Central memory CD8-positive, alpha-beta T cell (primary cell): ENCODE results near the gene BCDIN3D.
A peak's percentile ranks its signal among the peaks of the same experiment; 100 is the strongest.

Experiments used
- ATAC-seq: fragments of 150-1000 bp; cut with Tn5 transposase; replicated peaks from 2 replicates; pipeline ENCODE4 v1.10.0; 2022; ENCODE audit warnings: mild to moderate bottlenecking, moderate FRiP score, moderate number of reproducible peaks; ENCODE audit not compliant: poor library complexity, severe bottlenecking; ENCODE audit errors: extremely low read depth
- DNase-seq, 2 donors: peaks; one replicate each; pipeline ENCODE4 v3.0.0; 2021; ENCODE audit warnings: low spot score in 2 of 2
- H3K27ac Mint-ChIP-seq: one replicate; pipeline ENCODE4 v1.8.0; 2022; ENCODE audit warnings: low read depth, mild to moderate bottlenecking, moderate library complexity, mixed read lengths
- H3K27me3 Mint-ChIP-seq: one replicate; pipeline ENCODE4 v1.8.0; 2022; ENCODE audit warnings: mixed read lengths
- H3K36me3 Mint-ChIP-seq: one replicate; pipeline ENCODE4 v1.8.0; 2022; ENCODE audit warnings: mild to moderate bottlenecking, moderate library complexity, mixed read lengths; ENCODE audit not compliant: insufficient read depth
- H3K4me1 Mint-ChIP-seq: one replicate; pipeline ENCODE4 v1.8.0; 2022; ENCODE audit warnings: mixed read lengths
- H3K4me3 Mint-ChIP-seq: one replicate; pipeline ENCODE4 v1.8.0; 2022; ENCODE audit warnings: mild to moderate bottlenecking, moderate library complexity, mixed read lengths
- H3K9me3 Mint-ChIP-seq: one replicate; pipeline ENCODE4 v1.8.0; 2022; ENCODE audit warnings: mixed read lengths

Gene BCDIN3D

GRCh38 chr12:49794811-49795653 is 47.9 kb downstream of the BCDIN3D start:
- Mint-ChIP-seq H3K36me3 (peaks cover 7% of the 10 kb centered on the region), H3K4me1 (no peaks in the 10 kb centered on the region), H3K27ac (no peak overlapping the region), H3K4me3 (no peak overlapping the region), H3K9me3 (no peaks in the 10 kb centered on the region), H3K27me3 (no peaks in the 10 kb centered on the region)
- no peak for DNase-seq
- ATAC-seq, result no peak

DNA sequence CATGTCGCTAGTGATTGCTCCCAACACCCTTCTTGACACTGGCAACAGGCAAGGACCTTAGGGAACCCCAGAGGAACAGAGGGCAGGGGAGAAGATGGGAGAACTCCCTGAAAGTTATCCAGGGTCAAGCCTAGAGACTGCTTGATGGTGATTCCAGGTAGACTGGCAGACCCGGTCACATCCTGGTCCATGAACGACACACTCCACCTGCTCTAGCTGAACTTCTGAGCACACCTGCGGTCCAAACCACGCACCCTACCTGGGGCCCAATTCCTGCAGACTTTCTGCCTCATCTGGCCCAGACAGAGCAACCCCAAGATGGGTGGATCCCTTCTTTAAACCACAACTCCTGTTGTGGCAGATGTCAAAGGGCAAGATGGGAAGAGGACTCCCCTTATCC is 48.9 kb downstream of the BCDIN3D start:
- Mint-ChIP-seq H3K36me3 (peaks cover 4% of the 10 kb centered on the region), H3K9me3 (no peaks in the 10 kb centered on the region), H3K4me1 (no peaks in the 10 kb centered on the region), H3K4me3 (no peak overlapping the region), H3K27ac (no peak overlapping the region), H3K27me3 (no peaks in the 10 kb centered on the region)
- DNase-seq, result no peak
- no peak for ATAC-seq

GRCh38 chr12:49793620-49794019 is 49.3 kb downstream of the BCDIN3D start:
- Mint-ChIP-seq H3K4me3 (no peak overlapping the region), H3K36me3 (peaks cover 4% of the 10 kb centered on the region)

DNA sequence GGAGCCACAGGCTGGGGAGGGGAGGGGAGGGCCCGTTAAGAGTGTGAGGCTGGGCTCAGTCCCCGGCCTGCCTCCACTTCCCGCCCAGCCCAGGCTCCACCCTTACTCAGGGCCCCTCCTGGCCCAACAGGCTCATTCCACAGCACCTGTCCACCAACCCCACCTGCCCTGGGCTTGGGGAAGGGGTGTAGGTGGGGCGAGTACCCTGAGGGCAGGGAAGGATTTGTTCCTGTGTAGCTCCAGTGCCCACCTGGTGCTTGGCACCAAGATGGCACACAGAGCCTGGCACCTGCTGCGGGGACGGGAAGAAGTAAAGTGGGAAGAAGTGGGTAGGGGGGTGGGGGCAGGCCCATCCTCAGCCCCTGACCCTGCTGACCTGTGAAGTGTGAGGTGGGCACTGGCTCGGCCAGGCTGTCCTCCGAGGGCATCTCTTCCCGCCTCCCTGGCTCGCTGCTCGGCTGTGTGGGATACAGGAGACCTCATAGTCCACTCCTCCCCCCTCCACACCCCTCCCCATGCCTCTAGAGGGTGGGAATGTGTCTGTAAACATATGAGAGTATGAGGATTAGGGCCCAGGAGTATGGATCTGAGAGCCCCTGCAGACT is 49.8 kb downstream of the BCDIN3D start:
- Mint-ChIP-seq H3K9me3 (no peaks in the 10 kb centered on the region), H3K27me3 (no peaks in the 10 kb centered on the region), H3K4me3 (no peak overlapping the region), H3K4me1 (no peaks in the 10 kb centered on the region), H3K36me3 (peaks cover 4% of the 10 kb centered on the region), H3K27ac (no peak overlapping the region)
- no peak for DNase-seq
- no peak for ATAC-seq

More at GRCh38 chr12:49793620-49794019, 49.3 kb downstream of the BCDIN3D start:
- no peaks in the 10 kb centered on the region for H3K4me1 Mint-ChIP-seq
- H3K27ac Mint-ChIP-seq, result no peak overlapping the region
- no peaks in the 10 kb centered on the region for H3K9me3 Mint-ChIP-seq
- ATAC-seq (no peak), DNase-seq (no peak)
- H3K27me3 Mint-ChIP-seq, result no peaks in the 10 kb centered on the region

- Mint-ChIP-seq H3K27me3 (no peaks in the 10 kb centered on the region), H3K9me3 (peaks cover 4% of the 10 kb centered on the region), H3K4me1 (no peaks in the 10 kb centered on the region), H3K36me3 (peaks cover 4% of the 10 kb centered on the region), H3K27ac (no peak overlapping the region), H3K4me3 (no peak overlapping the region)
- ATAC-seq (no peak), DNase-seq (no peak)
These were observed 50.5 kb downstream of the BCDIN3D start for GRCh38 chr12:49792181-49792970.

- H3K27me3 Mint-ChIP-seq, result no peaks in the 10 kb centered on the region
- no peaks in the 10 kb centered on the region for H3K4me1 Mint-ChIP-seq
- no peak overlapping the region for H3K27ac Mint-ChIP-seq
- peaks cover 6% of the 10 kb centered on the region for H3K9me3 Mint-ChIP-seq
- ATAC-seq (no peak), DNase-seq (no peak)
- peaks cover 6% of the 10 kb centered on the region for H3K36me3 Mint-ChIP-seq
- no peak overlapping the region for H3K4me3 Mint-ChIP-seq
These were observed 51.2 kb downstream of the BCDIN3D start for GRCh38 chr12:49791700-49792099.

DNA sequence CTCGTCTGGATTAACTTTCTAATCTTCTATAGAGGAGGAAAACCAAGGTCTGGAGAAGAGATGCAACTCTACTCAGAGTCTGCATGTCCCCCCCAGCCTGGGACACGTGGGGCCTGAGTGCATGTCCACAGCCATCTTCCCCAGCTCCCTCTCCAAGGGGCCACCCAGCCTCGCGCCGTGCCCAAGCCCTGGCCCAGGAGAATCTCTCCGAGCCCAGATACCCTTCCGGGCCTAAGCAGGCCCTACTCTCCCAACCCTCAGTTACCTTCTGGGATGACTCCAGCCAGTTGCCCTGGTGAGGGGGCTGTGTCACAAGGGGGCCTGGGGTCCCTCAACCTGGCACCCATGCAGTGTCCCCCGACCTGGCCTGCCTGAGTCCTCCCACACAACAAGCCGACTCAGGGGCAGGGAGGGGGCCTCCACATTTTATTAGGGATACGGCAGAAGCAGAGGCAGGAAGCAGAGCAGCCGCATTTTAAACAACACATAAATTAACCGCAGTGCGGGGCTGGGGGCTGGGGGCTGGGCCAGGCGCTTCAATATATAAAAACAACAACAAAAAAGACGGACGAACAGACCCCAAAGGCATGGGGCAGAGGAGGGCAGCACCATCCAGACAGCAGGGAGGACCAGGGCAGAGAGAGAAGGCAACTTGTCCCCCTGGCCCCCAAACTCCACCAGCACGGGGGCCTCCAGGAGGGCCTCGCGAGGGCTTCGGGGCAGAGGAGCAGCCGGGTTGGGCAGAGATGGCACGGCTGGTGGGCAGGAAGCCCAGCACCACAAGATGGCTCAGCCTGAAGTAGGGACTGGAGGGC is 52.0 kb downstream of the BCDIN3D start:
- H3K4me3 Mint-ChIP-seq, result no peak overlapping the region
- H3K27me3 Mint-ChIP-seq, result no peaks in the 10 kb centered on the region
- ATAC-seq (no peak), DNase-seq (no peak)
- H3K27ac Mint-ChIP-seq, result peak overlapping the region; percentile 27
- peaks cover 5% of the 10 kb centered on the region for H3K36me3 Mint-ChIP-seq
- H3K9me3 Mint-ChIP-seq, result peaks cover 6% of the 10 kb centered on the region
- H3K4me1 Mint-ChIP-seq, result no peaks in the 10 kb centered on the region

DNA sequence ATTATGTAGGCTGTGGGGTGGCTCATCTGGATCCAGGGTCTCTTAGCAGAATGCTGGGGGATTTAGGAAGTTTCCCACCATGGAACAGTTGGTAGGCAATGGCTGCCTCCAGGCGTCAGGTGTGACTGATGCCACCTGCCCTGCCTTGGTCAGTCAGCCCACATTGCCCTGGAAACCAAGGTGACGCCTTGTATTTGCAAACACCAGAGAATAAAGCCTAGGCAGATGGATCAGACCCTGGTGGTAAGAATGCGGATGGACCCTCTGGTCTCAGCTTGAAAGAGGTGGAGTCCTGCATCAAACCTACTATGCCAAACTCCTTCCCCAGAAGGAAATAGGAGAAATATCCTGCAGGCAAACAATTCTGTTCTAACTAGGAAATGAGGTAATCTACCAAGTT is 52.9 kb downstream of the BCDIN3D start:
- Mint-ChIP-seq H3K27ac (peak overlapping the region; percentile 27), H3K4me1 (no peaks in the 10 kb centered on the region), H3K4me3 (no peak overlapping the region), H3K27me3 (no peaks in the 10 kb centered on the region), H3K9me3 (peaks cover 6% of the 10 kb centered on the region), H3K36me3 (peaks cover 2% of the 10 kb centered on the region)
- no peak for DNase-seq
- ATAC-seq, result no peak

- H3K27me3 Mint-ChIP-seq, result peaks cover 13% of the 10 kb centered on the region
- H3K4me1 Mint-ChIP-seq, result no peaks in the 10 kb centered on the region
- no peak overlapping the region for H3K4me3 Mint-ChIP-seq
- no peak overlapping the region for H3K27ac Mint-ChIP-seq
- peaks cover 5% of the 10 kb centered on the region for H3K36me3 Mint-ChIP-seq
- H3K9me3 Mint-ChIP-seq, result peaks cover 6% of the 10 kb centered on the region
- DNase-seq (no peak), ATAC-seq (no peak)
These were observed 55.2 kb downstream of the BCDIN3D start for GRCh38 chr12:49787672-49788071.
